GM12892 (cell line): ENCODE measurements around the gene PLPP7.
"Not testable (repeated sequence)": the region's sequence is repeated elsewhere in the genome, so short reads cannot be mapped to it uniquely, and the experiment has no call there.

ENCODE experiments used
- DNase-seq: peaks from one replicate; pipeline ENCODE4 v3.0.0; 2011; ENCODE audit not compliant: insufficient read length
- FAIRE-seq: peaks from 2 replicates; lab custom pipeline; 2011; peaks lifted over from hg19 to GRCh38; lab: Jason Lieb, UNC
- POLR2A ChIP-seq: IDR thresholded peaks from 2 replicates; pipeline ENCODE4 v1.6.1; 2011; ENCODE audit warnings: low read depth, low read length, control low read depth
- POLR2AphosphoS5 ChIP-seq: IDR thresholded peaks from 2 replicates; pipeline ENCODE4 v1.6.1; 2011; ENCODE audit warnings: low read depth, low read length, control low read depth
- TAF1 ChIP-seq: IDR thresholded peaks from 2 replicates; pipeline ENCODE4 v1.6.1; 2011; ENCODE audit warnings: low read depth, mild to moderate bottlenecking, control low read depth, low read length, borderline replicate concordance

Gene PLPP7

DNA sequence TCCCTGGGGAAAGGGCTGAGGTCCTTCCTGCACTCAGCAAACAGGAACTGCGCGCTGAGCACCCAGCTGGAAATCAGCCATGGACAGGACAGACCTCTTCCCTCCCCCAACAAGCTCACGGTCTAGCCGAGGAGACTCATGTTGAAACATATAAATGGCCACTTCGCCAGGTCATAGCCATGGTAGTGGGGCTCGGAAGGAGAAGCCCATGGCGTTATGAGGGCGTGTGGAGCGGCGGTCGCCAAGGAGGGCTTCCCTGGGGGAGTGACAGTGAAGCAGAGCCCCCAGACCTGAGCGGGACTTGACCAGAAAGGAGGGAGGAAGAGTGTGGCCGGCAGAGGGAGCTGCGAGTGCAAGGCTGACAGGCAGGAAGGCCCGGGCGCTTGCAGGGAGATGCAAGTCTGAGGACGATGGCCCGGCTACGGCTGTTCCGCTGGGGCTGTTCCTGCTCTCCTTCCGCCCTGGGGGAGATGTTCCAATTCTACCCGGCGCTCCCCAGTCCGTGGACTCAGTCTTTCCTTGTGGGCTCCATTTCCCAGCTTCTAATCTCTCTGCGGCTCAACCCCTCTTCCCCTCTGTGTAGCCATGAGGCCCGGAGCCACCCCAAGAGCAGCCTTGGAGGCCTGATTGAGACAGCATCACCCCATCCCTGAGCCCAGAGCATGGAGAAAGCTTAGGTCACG, 60.5 kb downstream of the PLPP7 start:
- TF ChIP-seq POLR2A: no peak
- TF ChIP-seq POLR2AphosphoS5: no peak
- TF ChIP-seq TAF1: no peak
- peak; percentile 89 for DNase-seq
- peak; percentile 90 for FAIRE-seq

DNA sequence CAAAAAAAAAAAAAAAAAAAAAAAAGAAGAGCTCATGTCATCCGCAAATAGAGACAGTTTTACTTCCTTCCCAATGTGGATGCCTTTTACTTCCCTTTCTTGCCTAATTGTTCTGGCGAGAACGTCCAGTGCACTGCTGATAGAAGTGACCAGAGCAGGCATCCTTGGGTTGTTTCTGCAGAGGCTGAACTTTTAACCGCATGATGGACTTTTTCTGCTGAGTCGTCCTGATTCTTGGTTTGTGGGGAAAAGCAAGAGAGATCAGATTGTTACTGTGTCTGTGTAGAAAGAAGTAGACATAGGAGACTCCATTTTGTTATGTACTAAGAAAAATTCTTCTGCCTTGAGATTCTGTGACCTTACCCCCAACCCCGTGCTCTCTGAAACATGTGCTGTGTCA, 67.0 kb downstream of the PLPP7 start:
- not testable (repeated sequence) for DNase-seq, FAIRE-seq

DNA sequence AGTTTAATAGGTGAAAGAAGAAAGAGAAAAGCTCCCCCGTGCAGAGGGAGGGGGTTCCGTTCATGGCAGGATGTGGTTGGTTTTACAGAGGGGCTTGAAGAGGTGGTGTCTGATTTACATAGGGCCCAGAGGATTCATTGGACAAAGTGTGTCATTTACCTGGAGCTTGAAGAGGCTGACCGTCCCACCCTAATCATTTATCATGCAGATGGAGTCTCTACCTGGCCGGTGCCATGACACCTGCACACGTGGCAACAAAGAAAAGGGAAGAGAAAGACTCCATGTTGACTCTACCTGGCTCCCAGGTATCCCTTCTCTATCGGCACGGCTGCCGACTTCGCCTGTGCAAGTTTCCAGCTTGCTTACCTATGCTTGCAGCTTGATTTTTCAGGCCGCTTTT, 69.0 kb downstream of the PLPP7 start:
- TF ChIP-seq POLR2A (no peak), TAF1 (no peak), POLR2AphosphoS5 (no peak)
- FAIRE-seq (no peak), DNase-seq (no peak)
